Activated T-helper 2 cell treated with anti-CD3 and anti-CD28 coated beads, Interferon-gamma antibody, Interleukin-2, Interleukin-4, amounts not matched to agents 10 μg/mL and 5 μg/mL and 100 μg/mL, durations not matched to agents 14 hours and 24 hours and 36 hours (primary cell): ENCODE results near the gene RHOBTB3. TPM values are rescaled to one million over a fixed set of nuclear protein-coding genes. Genes with fewer than 3 reads are reported as not detected.
"Not testable (repeated sequence)": the region's sequence is repeated elsewhere in the genome, so short reads cannot be mapped to it uniquely, and the experiment has no call there.

Experiments
- DNase-seq: peaks from one replicate; pipeline ENCODE4 v3.0.0; 2021; ENCODE audit warnings: low spot score
- H3K27ac Mint-ChIP-seq: one replicate; pipeline ENCODE4 v1.8.0; 2021; ENCODE audit warnings: mixed read lengths
- H3K27me3 Mint-ChIP-seq: one replicate; pipeline ENCODE4 v1.8.0; 2021; ENCODE audit warnings: low read depth, mixed read lengths
- H3K36me3 Mint-ChIP-seq: one replicate; pipeline ENCODE4 v1.8.0; 2021; ENCODE audit warnings: low read depth, mixed read lengths
- H3K4me1 Mint-ChIP-seq: one replicate; pipeline ENCODE4 v1.8.0; 2021; ENCODE audit warnings: low read depth, mixed read lengths
- H3K4me3 Mint-ChIP-seq: one replicate; pipeline ENCODE4 v1.8.0; 2021; ENCODE audit warnings: low read depth, mild to moderate bottlenecking, moderate library complexity, mixed read lengths
- H3K9me3 Mint-ChIP-seq: one replicate; pipeline ENCODE4 v1.8.0; 2021; ENCODE audit warnings: mixed read lengths
- intact Hi-C: fragments of 100-400 bp; cut with micrococcal nuclease; formaldehyde crosslinking; loops from one replicate; pipeline ENCODE4 v1.15.1; 2023
- total RNA-seq: library from RNA; stranded (reverse); gene quantifications from 2 replicates; pipeline ENCODE4 v1.2.3, GENCODE V29; 2022

The RHOBTB3 gene
- total RNA-seq, 1 donor from 2014 or later: 0.57 TPM

GRCh38 chr5:95707534-95708188 is 23.5 kb upstream of the RHOBTB3 start:
- H3K4me1 Mint-ChIP-seq, DNase-seq, H3K9me3 Mint-ChIP-seq, intact Hi-C loops, H3K4me3 Mint-ChIP-seq, H3K36me3 Mint-ChIP-seq, H3K27ac Mint-ChIP-seq: not testable (repeated sequence)
- H3K27me3 Mint-ChIP-seq: peaks cover 47% of the 10 kb centered on the region

GRCh38 chr5:95708876-95709275 is 22.3 kb upstream of the RHOBTB3 start:
- H3K36me3 Mint-ChIP-seq: no peaks in the 10 kb centered on the region
- H3K9me3 Mint-ChIP-seq: no peaks in the 10 kb centered on the region
- DNase-seq: no peak
- intact Hi-C loops: no loop called here
- peaks cover 42% of the 10 kb centered on the region for H3K27me3 Mint-ChIP-seq
- no peak overlapping the region for H3K4me3 Mint-ChIP-seq
- H3K27ac Mint-ChIP-seq: no peak overlapping the region
- peaks cover 5% of the 10 kb centered on the region for H3K4me1 Mint-ChIP-seq

GRCh38 chr5:95709967-95710650 is 21.0 kb upstream of the RHOBTB3 start:
- Mint-ChIP-seq H3K4me3 (no peak overlapping the region), H3K36me3 (no peaks in the 10 kb centered on the region), H3K9me3 (no peaks in the 10 kb centered on the region), H3K27ac (no peak overlapping the region), H3K27me3 (peaks cover 41% of the 10 kb centered on the region), H3K4me1 (peaks cover 8% of the 10 kb centered on the region)
- intact Hi-C loops: no loop called here
- no peak for DNase-seq

DNA sequence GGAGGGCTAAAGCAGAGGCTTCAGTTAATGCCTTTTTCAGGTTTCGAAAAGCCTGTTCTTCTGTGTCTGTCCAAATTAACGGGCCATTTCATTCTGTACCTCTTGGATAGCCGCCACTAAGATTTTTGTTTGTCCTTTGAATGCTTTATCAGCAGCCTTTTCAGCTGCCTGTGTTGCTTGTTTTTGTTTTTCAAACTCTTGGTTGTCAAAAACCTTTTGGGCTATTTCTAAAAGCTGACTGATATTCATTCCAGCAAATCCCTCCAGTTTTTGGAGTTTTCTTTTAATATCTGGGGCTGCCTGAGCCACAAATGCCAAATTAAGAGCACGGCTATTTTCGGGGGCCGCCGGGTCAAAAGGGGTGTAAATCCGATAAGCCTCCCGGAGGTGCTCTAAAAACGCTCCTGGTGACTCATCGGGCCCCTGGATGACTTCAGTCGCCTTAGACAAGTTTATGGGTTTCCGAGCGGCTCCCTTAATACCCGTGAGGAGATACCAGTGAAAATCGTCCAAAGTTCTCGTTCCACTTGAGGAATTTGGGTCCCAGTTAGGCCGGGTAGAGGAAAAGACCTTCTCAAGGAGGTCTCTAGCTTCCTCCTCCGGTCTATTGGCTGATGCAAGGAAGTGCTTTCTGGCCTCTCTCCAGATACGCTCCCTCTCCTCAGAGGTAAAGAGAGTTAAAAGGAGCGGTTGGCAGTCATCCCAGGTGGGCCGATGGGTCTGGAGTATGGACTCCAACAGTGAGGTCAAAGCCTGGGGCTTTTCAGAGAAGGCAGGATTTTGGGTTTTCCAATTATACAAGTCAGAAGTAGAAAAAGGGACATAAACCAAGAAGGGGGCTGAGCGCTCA is 20.3 kb upstream of the RHOBTB3 start:
- peaks cover 14% of the 10 kb centered on the region for H3K4me1 Mint-ChIP-seq
- intact Hi-C loops: not testable (repeated sequence)

DNA sequence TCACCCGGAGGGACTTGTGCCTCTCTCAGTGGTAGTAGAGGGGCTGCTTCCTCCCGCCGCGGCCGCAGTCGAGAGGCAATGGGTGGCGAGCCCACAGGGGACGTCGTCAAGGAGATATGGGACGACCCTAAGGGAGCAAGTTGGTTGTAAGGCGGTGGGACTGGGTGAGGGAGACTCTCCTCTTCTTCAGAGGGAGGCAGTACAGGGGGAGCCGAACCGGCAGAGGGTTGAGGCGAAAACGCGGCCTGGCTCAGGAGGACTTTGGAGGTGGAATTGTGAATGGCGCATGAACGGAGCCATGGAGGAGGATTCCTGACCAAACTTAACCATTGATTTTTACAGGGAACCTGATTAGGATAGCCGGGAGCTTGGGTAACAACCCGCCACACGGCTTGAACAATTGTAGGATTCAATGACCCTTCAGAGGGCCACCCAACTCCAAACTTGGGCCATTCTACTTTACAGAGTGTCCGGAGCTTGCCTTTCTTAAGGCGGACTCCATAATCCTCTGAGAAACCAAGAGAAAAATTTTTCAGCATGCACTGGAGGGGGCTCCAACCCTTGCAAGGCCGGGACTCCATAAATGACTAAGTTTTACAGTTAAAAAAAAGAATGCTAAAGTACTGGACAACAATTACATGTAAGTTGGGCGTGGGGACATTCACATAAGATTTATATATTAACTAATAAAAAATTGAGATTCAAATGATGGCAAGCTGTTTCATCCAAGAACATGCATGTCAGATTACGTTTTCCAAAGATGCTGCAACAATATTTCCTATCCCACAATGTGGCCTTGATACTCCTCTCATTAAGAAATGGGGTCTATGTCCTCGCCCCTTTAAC is 19.4 kb upstream of the RHOBTB3 start:
- Mint-ChIP-seq H3K27ac (no peak overlapping the region), H3K9me3 (no peaks in the 10 kb centered on the region), H3K4me1 (peaks cover 21% of the 10 kb centered on the region), H3K27me3 (peaks cover 38% of the 10 kb centered on the region), H3K36me3 (no peaks in the 10 kb centered on the region), H3K4me3 (no peak overlapping the region)
- intact Hi-C loops: no loop called here
- DNase-seq: no peak

More for the DNA sequence above, 20.3 kb upstream of the RHOBTB3 start:
- not testable (repeated sequence) for DNase-seq, H3K36me3 Mint-ChIP-seq, H3K9me3 Mint-ChIP-seq, H3K4me3 Mint-ChIP-seq, H3K27ac Mint-ChIP-seq
- H3K27me3 Mint-ChIP-seq: peaks cover 41% of the 10 kb centered on the region

- no peaks in the 10 kb centered on the region for H3K36me3 Mint-ChIP-seq
- DNase-seq: no peak
- H3K27me3 Mint-ChIP-seq: peaks cover 32% of the 10 kb centered on the region
- H3K27ac Mint-ChIP-seq: no peak overlapping the region
- intact Hi-C loops: no loop called here
- no peaks in the 10 kb centered on the region for H3K9me3 Mint-ChIP-seq
- no peak overlapping the region for H3K4me3 Mint-ChIP-seq
- peaks cover 21% of the 10 kb centered on the region for H3K4me1 Mint-ChIP-seq
Observed at GRCh38 chr5:95712347-95712958, 18.7 kb upstream of the RHOBTB3 start.

DNA sequence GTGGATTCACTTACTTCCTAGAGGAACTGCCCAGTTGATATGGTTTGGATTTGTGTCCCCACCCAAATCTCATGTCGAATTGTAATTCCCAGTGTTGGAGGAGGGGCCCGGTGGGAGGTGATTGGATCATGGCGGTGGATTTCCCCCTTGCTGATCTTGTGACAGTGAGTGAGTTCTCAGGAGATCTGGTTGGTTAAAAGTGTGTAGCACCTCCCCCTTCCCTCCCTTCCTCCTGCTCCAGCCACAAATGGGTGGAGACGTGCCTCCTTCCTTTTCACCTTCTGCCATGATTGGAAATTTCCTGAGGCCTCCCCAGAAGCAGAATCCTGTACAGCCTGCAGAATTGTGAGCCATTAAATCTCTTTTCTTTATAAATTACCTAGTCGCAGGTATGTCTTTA is 17.9 kb upstream of the RHOBTB3 start:
- H3K9me3 Mint-ChIP-seq, H3K36me3 Mint-ChIP-seq, intact Hi-C loops, H3K4me3 Mint-ChIP-seq, DNase-seq, H3K27ac Mint-ChIP-seq: not testable (repeated sequence)
- H3K27me3 Mint-ChIP-seq: peaks cover 24% of the 10 kb centered on the region
- peaks cover 21% of the 10 kb centered on the region for H3K4me1 Mint-ChIP-seq

DNA sequence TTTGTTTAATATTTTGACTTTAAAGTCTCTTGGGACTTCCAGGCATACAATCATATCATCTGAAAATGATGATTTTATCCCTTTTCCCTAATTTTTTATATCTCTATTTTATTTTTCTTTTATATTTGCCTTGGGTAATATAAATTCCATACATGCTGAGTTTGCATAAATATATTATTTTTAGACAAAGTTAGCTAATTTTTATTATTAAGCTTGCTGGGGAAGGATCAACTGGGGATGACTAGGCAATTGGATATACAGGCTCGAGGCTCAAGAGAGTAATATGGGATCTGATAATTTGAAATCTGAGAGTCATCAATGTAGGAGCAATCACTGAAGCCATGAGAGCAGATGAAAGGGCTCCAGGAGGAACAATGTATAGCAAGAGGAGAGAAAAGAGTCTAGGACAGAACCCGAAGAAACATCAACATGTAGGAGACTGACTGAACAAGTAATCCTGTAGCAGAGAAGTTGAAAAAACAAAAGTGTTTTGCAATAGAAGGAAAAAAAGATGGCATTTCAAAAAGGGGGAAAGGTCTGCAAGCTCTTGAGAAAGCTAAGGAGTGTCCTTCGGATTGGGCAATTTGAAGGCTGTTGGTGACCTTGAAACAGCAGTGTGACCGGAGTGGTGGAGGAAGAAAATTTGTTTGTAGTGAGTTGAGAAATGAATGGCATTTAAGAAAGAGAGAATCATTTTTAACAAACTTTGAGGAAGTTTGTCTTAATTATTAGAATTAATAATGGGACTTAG is 17.0 kb upstream of the RHOBTB3 start:
- Mint-ChIP-seq H3K27ac (no peak overlapping the region), H3K27me3 (peaks cover 19% of the 10 kb centered on the region), H3K36me3 (no peaks in the 10 kb centered on the region), H3K9me3 (no peaks in the 10 kb centered on the region), H3K4me3 (no peak overlapping the region), H3K4me1 (peaks cover 21% of the 10 kb centered on the region)
- intact Hi-C loops: no loop called here
- no peak for DNase-seq

- Mint-ChIP-seq H3K9me3 (no peaks in the 10 kb centered on the region), H3K36me3 (no peaks in the 10 kb centered on the region), H3K4me1 (peaks cover 24% of the 10 kb centered on the region), H3K27me3 (peaks cover 30% of the 10 kb centered on the region), H3K4me3 (no peak overlapping the region), H3K27ac (no peak overlapping the region)
- no peak for DNase-seq
- intact Hi-C loops: loop anchor here (1.0 to 5.0 kb wide), 5 partner anchors 44 to 821 kb away; partner anchors contain the start of gene GLRX
Observed at GRCh38 chr5:95715799-95716461, 15.2 kb upstream of the RHOBTB3 start.

DNA sequence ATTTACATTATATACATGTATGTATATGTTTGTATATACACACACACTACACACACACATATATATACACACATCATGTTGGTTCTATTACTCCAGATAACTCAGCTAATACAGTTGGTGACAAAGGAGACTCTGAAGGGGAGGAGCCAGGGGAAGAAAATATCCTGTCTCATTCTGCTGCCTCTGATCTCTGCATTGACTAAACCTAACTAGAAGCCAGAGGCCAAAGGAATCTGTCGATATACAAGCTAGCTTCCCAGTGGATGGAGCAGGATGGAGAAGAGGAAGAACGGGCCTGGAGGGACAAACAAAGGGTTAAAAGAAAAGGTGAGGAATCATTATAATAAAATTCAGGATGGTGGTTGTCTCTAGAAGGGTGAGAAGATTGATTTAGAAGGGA is 13.7 kb upstream of the RHOBTB3 start:
- Mint-ChIP-seq H3K36me3 (no peaks in the 10 kb centered on the region), H3K4me3 (no peak overlapping the region), H3K27me3 (peaks cover 31% of the 10 kb centered on the region), H3K9me3 (no peaks in the 10 kb centered on the region), H3K4me1 (peaks cover 21% of the 10 kb centered on the region), H3K27ac (no peak overlapping the region)
- intact Hi-C loops: loop anchor here (5.0 kb wide), 4 partner anchors 105 to 820 kb away; partner anchors contain the start of gene GLRX
- DNase-seq: no peak

- no peaks in the 10 kb centered on the region for H3K36me3 Mint-ChIP-seq
- H3K4me1 Mint-ChIP-seq: peaks cover 19% of the 10 kb centered on the region
- intact Hi-C loops: loop anchor here (1.0 to 5.0 kb wide), 9 partner anchors 29 to 819 kb away; partner anchors contain the start of gene GLRX
- peaks cover 31% of the 10 kb centered on the region for H3K27me3 Mint-ChIP-seq
- H3K9me3 Mint-ChIP-seq: no peaks in the 10 kb centered on the region
- peak; percentile 21 for DNase-seq
- no peak overlapping the region for H3K4me3 Mint-ChIP-seq
- no peak overlapping the region for H3K27ac Mint-ChIP-seq
Observed at GRCh38 chr5:95718203-95718602, 12.9 kb upstream of the RHOBTB3 start.
